Breast epithelium (tissue), 4 donors: ENCODE data around the gene PUS7. TPM values are rescaled to one million over a fixed set of nuclear protein-coding genes. Genes with fewer than 3 reads are reported as not detected.
"Not testable (repeated sequence)": the region's sequence is repeated elsewhere in the genome, so short reads cannot be mapped to it uniquely, and the experiment has no call there.

Source experiments
- DNase-seq, 2 donors: peaks; one replicate each; pipeline ENCODE4 v3.0.0-alpha.2; 2019; ENCODE audit warnings: low spot score in 2 of 2
- H3K27ac ChIP-seq, 2 donors: fragments of 200-600 bp; sonication (generic) in 1 of 2; one replicate each; pipeline ENCODE4 v1.5.1; 2016 to 2019; ENCODE audit warnings: mild to moderate bottlenecking in 1 of 2
- H3K27me3 ChIP-seq, 2 donors: fragments of 200-600 bp; sonication (generic) in 1 of 2; one replicate each; pipeline versions ENCODE4 v1.5.1 to v1.6.0; 2017 to 2019; ENCODE audit warnings: control low read depth in 1 of 2, mild to moderate bottlenecking in 1 of 2
- H3K36me3 ChIP-seq: fragments of 200-600 bp; one replicate; pipeline ENCODE4 v1.5.1; 2019
- H3K4me1 ChIP-seq, 2 donors: fragments of 200-600 bp; sonication (generic); one replicate each; pipeline ENCODE4 v1.5.1; 2016 to 2019; ENCODE audit warnings: control low read depth in 1 of 2
- H3K4me3 ChIP-seq, 3 donors: fragments of 200-600 bp; sonication (generic); 1 replicate in 2 of 3; 2 replicates in 1 of 3; pipeline ENCODE4 v1.5.1; 2016 to 2019; ENCODE audit warnings: mild to moderate bottlenecking in 3 of 3, moderate library complexity in 2 of 3
- H3K9me3 ChIP-seq, 2 donors: fragments of 200-600 bp; sonication (generic) in 1 of 2; one replicate each; pipeline ENCODE4 v1.5.1; 2016 to 2019; ENCODE audit warnings: control low read depth in 1 of 2
- POLR2A ChIP-seq: fragments of 450-650 bp; IDR thresholded peaks from one replicate; pipeline ENCODE4 v1.6.1; 2016; ENCODE audit warnings: antibody characterized with exemption, mild to moderate bottlenecking, moderate library complexity
- POLR2AphosphoS5 ChIP-seq, 3 donors: sonication (generic); formaldehyde crosslinking; IDR thresholded peaks; one replicate each; pipeline ENCODE4 v1.6.1; 2017; ENCODE audit warnings: antibody characterized with exemption in 3 of 3
- intact Hi-C: fragments of 100-400 bp; cut with DNase I; formaldehyde crosslinking; loops from one replicate; pipeline ENCODE4 v1.15.1; 2023; ENCODE audit warnings: low total_unique reads
- total RNA-seq, 3 donors: library from RNA; depleted of rRNA; stranded (reverse); fragments of >200 nt; gene quantifications; one replicate each; pipeline ENCODE4 v1.1.0, GENCODE V29; 2016
- TF ChIP-seq, protein P1 (sequence below), 3 donors: fragments of 450-650 bp; IDR thresholded peaks; one replicate each; pipeline ENCODE4 v1.5.1; 2016 to 2017; ENCODE audit warnings: antibody characterized with exemption in 3 of 3, mild to moderate bottlenecking in 3 of 3, moderate library complexity in 3 of 3

PUS7 gene
- total RNA-seq, 3 donors from 2014 or later, result 18.9 to 23.6 (median 19.5) TPM

DNA sequence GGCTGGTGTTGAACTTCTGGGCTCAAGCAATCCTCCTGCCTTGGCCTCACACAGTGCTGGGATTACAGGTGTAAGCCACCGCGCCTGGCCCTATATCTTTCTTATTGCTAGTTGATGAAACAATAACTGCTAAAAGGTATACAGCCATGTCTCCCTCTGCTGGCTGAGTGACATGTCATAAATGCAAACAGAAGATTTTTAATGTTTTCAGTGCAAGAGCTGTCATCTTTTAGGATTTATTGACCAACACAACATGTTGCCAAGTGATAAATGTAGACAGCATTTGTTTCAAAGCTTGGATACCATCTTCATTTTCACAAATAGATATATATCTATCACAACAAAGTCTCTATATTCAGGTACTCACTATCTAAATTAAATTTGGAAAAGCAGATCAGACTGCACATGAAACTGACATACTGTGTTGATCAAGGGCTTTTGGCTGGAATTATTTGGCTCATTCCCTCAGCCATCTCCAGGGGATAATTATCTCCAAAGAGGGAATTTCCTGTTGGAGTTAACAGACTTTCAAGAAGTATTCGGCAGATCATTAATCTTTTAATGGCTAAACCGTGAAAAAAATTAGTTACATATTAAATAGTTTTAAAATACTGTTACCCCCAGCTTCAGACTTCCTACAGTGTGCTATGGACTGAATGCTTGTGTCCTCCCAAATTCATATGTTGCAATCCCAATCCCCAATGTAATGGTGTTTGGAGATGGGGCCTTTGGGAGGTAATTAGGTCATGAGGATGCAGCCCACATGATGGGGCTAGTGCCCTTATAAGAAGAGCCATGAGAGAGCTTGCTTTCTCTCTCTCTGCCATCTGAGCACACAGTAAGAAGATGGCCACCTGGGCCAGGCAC lies 92.1 kb downstream of the PUS7 start:
- H3K4me1 ChIP-seq, result no peaks in the 10 kb centered on the region
- H3K27ac ChIP-seq, result no peak overlapping the region
- H3K4me3 ChIP-seq, result no peak overlapping the region
- TF ChIP-seq, protein P1, sequence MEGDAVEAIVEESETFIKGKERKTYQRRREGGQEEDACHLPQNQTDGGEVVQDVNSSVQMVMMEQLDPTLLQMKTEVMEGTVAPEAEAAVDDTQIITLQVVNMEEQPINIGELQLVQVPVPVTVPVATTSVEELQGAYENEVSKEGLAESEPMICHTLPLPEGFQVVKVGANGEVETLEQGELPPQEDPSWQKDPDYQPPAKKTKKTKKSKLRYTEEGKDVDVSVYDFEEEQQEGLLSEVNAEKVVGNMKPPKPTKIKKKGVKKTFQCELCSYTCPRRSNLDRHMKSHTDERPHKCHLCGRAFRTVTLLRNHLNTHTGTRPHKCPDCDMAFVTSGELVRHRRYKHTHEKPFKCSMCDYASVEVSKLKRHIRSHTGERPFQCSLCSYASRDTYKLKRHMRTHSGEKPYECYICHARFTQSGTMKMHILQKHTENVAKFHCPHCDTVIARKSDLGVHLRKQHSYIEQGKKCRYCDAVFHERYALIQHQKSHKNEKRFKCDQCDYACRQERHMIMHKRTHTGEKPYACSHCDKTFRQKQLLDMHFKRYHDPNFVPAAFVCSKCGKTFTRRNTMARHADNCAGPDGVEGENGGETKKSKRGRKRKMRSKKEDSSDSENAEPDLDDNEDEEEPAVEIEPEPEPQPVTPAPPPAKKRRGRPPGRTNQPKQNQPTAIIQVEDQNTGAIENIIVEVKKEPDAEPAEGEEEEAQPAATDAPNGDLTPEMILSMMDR (IDR thresholded peaks at IDR 0.05), result peak in 2 of 3 donors; percentile 30 to 42
- TF ChIP-seq POLR2AphosphoS5 (IDR thresholded peaks at IDR 0.05), result no peak
- H3K36me3 ChIP-seq, result no peaks in the 10 kb centered on the region
- H3K9me3 ChIP-seq, result no peaks in the 10 kb centered on the region
- intact Hi-C loops, result no loop called here
- no peaks in the 10 kb centered on the region for H3K27me3 ChIP-seq
- peak in 1 of 2 donors; percentile 21 for DNase-seq

DNA sequence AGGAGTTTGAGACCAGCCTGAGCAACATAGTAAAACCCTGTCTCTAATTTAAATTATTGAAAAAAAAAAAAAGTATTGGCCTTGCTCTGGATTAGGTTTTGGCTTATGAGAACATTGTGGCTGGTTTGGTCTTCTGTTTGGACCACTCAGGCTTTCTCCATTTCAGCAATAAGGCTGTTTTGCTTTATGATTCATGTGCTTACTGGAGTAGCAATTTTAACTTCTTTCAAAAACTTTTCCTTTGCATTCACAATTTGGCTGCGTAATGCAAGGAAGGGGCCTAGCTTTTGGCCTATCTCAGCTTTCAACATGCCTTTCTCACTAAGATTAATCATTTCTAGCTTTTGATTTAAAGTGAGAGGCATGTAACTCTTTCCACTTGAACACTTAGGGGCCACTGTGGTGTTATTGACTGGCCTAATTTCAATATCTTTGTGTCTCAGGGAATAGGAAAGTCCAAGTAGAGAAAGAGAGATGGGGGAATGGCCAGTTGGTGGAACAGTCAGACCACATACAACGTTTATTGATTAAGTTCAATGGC lies 95.4 kb downstream of the PUS7 start:
- TF ChIP-seq POLR2A (no peak), POLR2AphosphoS5 (IDR thresholded peaks at IDR 0.05) (no peak)
- TF ChIP-seq, protein P1 (IDR thresholded peaks at IDR 0.05), result no peak
- DNase-seq, result no peak

DNA sequence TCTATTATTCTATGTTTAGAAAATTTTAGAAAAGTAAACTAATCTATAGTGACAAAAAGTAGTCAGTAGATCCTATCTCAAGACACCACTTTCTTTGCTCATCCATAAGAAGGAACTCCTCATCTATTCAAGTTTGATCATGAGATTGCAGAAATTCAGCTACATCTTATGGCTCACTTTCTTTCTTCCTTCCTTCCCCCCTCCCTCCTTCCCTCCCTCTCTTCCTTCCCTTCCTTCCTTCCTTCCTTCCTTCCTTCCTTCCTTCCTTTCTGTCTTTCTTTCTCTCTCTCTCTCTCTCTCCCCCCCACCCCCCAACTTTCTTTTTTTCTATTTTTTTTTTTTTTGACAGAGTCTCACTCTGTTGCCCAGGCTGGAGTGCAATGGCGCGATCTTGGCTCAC lies 98.1 kb downstream of the PUS7 start:
- Histone ChIP-seq H3K36me3 (no peaks in the 10 kb centered on the region), H3K9me3 (no peaks in the 10 kb centered on the region), H3K4me1 (no peaks in the 10 kb centered on the region), H3K4me3 (no peak overlapping the region), H3K27ac (no peak overlapping the region), H3K27me3 (no peaks in the 10 kb centered on the region)
- intact Hi-C loops, result no loop called here
- no peak for DNase-seq
- TF ChIP-seq POLR2A (no peak), POLR2AphosphoS5 (IDR thresholded peaks at IDR 0.05) (no peak)
- TF ChIP-seq, protein P1 (IDR thresholded peaks at IDR 0.05), result no peak

More for the DNA sequence above, 95.4 kb downstream of the PUS7 start:
- Histone ChIP-seq H3K4me3 (no peak overlapping the region), H3K36me3 (no peaks in the 10 kb centered on the region), H3K27ac (no peak overlapping the region), H3K4me1 (no peaks in the 10 kb centered on the region), H3K27me3 (no peaks in the 10 kb centered on the region), H3K9me3 (no peaks in the 10 kb centered on the region)
- intact Hi-C loops, result no loop called here

- no peaks in the 10 kb centered on the region for H3K4me1 ChIP-seq
- H3K36me3 ChIP-seq, result no peaks in the 10 kb centered on the region
- no peak overlapping the region for H3K27ac ChIP-seq
- intact Hi-C loops, result no loop called here
- TF ChIP-seq POLR2A (no peak), POLR2AphosphoS5 (IDR thresholded peaks at IDR 0.05) (no peak)
- TF ChIP-seq, protein P1 (IDR thresholded peaks at IDR 0.05), result no peak
- H3K4me3 ChIP-seq, result no peak overlapping the region
- H3K27me3 ChIP-seq, result no peaks in the 10 kb centered on the region
- no peak for DNase-seq
- H3K9me3 ChIP-seq, result no peaks in the 10 kb centered on the region
These were observed 108.1 kb downstream of the PUS7 start for GRCh38 chr7:105413887-105414437.

DNA sequence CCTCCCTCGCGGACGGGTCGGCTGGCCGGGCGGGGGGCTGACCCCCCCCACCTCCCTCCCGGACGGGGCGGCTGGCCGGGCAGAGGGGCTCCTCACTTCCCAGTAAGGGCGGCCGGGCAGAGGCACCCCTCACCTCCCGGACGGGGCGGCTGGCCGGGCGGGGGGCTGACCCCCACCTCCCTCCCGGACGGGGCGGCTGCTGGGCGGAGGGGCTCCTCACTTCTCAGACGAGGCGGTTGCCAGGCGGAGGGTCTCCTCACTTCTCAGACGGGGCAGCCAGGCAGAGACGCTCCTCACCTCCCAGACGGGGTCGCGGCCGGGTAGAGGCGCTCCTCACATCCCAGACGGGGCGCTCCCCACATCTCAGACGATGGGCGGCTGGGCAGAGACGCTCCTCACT lies 111.3 kb downstream of the PUS7 start:
- H3K9me3 ChIP-seq, H3K36me3 ChIP-seq, H3K4me3 ChIP-seq, H3K4me1 ChIP-seq, DNase-seq, intact Hi-C loops, H3K27me3 ChIP-seq, H3K27ac ChIP-seq: not testable (repeated sequence)

GRCh38 chr7:105409775-105410174 lies 112.3 kb downstream of the PUS7 start:
- H3K4me3 ChIP-seq, DNase-seq, H3K27ac ChIP-seq, H3K36me3 ChIP-seq, intact Hi-C loops, H3K27me3 ChIP-seq, H3K9me3 ChIP-seq, H3K4me1 ChIP-seq: not testable (repeated sequence)
